DMS114 treated with DMSO at 0.1 percent for 48 hours (cell line): Measurements from ENCODE around the gene DLX3.

Experiments
- DNase-seq: peaks from one replicate; lab custom pipeline; 2025; ENCODE audit not compliant: unreplicated experiment; lab: John Stamatoyannopoulos, UW

Gene DLX3

GRCh38 chr17:49959183-49959935 is 35.7 kb downstream of the DLX3 start:
- no peak for DNase-seq

GRCh38 chr17:49958723-49959122 is 36.3 kb downstream of the DLX3 start:
- no peak for DNase-seq

- DNase-seq = no peak
Observed at GRCh38 chr17:49957350-49957749, 37.7 kb downstream of the DLX3 start.

- DNase-seq = no peak
Observed at GRCh38 chr17:49956780-49957179, 38.2 kb downstream of the DLX3 start.

- DNase-seq = no peak
Observed at GRCh38 chr17:49955157-49955556, 39.9 kb downstream of the DLX3 start.

GRCh38 chr17:49952912-49953497 is 42.0 kb downstream of the DLX3 start:
- no peak for DNase-seq

- peak; percentile 29 for DNase-seq
Observed at GRCh38 chr17:49952209-49952911, 42.7 kb downstream of the DLX3 start.

GRCh38 chr17:49951362-49952082 is 43.5 kb downstream of the DLX3 start:
- no peak for DNase-seq

- no peak for DNase-seq
Observed at GRCh38 chr17:49949634-49950033, 45.4 kb downstream of the DLX3 start.

GRCh38 chr17:49946964-49947584 is 48.0 kb downstream of the DLX3 start:
- no peak for DNase-seq

GRCh38 chr17:49946208-49946607 is 48.8 kb downstream of the DLX3 start:
- no peak for DNase-seq

- DNase-seq = no peak
Observed at GRCh38 chr17:49944273-49944870, 50.7 kb downstream of the DLX3 start.

- no peak for DNase-seq
Observed at GRCh38 chr17:49942947-49943346, 52.1 kb downstream of the DLX3 start.

GRCh38 chr17:49941427-49941826 is 53.6 kb downstream of the DLX3 start:
- DNase-seq = no peak
